ENCODE results near the gene TBX21.
"Not testable (repeated sequence)": the region's sequence is repeated elsewhere in the genome, so short reads cannot be mapped to it uniquely, and the experiment has no call there.

TBX21 gene

DNA sequence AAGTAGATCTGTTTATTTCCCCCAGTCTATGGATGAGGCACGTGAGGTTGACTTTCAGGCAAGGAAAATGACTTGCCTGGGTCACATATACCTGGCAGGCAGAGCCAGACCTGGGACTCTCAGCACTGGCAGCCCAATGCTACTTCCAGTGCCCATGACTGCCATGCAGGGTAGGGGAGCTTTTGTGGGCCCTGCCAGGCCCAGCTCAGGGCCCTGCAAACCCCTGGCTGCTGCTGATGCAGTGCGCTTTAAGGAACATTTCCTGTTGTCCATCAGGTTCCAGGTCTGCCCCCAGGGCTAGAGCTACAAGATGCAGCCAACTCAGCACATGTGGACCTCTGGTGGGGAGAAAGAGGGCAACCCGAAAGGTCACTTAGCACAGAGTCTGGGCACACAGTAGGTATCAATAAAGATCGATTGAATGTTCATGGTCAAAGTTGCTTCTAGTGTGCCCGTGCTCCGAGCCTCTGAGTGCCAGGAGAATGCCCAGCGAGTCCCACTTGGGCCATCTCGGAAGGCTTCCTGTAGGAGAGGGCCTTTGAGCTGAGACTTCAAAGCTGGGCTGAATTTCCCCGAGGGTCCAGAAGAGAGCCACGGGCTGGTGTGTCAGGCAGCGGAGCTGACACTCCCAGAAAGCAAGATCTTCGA lies 513 bp upstream of the TBX21 start:
- no peak for DNase-seq

- DNase-seq: no peak
Measured at GRCh38 chr17:47733674-47734410, 806 bp downstream of the TBX21 start.

- no peak for DNase-seq
Measured at GRCh38 chr17:47735139-47735464, 2.1 kb downstream of the TBX21 start.

GRCh38 chr17:47735536-47736011 lies 2.5 kb downstream of the TBX21 start:
- DNase-seq: no peak

DNA sequence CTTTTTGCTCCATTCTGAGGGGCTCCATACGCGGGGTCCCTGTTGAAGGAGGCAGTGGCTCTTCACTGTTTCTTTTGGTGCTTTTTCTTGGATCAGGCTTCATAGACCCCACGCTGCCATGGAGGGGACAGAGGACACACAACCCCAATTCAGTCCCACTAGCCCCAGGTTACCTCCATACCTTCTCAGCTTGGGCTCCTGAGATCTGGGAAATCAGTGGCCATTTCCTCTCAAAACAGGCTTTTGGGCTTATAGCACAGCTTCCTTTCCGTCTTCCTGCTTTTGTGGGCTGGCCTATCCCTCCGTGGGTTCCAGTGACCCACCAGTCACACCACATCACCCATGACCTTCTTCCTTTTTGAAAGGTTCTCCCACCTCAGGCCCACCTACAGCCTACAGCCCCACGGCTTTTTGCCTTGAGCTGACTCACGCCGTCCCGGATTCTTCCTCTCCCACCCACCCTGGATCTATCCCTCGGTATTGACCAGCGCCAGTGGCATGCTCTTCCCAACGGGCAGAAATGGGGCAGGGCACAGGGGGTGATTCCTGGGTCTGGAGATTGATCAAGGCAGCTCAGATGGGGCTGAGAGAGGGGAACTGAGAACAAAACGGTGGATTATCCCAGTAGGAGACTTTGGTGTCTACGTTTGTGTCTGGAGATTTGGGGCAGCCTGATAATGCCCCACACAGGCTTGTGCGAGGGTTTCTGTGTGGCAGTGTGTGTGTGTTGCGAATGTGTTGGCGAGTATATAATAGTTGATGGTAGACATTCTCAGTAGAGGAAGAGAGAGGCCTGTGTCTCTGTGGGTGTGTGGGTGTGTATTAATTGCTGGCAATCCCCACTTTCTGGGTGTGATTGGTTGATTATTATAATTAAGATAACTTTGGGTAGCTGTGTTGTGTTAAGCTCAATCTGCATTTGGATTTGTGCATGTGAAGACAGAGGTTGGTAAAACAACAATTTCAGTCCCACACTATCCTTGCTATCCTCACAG lies 3.8 kb downstream of the TBX21 start:
- no peak for DNase-seq

- no peak for DNase-seq
Measured at GRCh38 chr17:47738178-47738577, 5.1 kb downstream of the TBX21 start.

- no peak for DNase-seq
Measured at GRCh38 chr17:47739150-47739549, 6.1 kb downstream of the TBX21 start.

DNA sequence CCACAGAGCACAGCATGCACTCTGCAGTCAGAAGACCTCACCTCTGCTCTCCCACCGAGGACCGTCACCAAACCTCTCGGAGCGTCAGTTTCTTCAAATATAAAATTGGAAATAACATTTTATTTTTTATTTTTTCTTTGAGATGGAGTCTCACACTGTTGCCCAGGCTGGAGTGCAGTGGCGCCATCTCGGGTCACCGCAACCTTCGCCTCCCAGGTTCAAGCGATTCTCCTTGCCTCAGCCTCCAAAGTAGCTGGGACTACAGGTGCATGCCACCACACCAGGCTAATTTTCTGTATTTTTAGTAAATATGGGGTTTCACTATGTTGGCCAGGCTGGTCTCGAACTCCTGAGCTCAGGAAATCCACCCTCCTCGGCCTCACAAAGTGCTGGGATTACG lies 6.9 kb downstream of the TBX21 start:
- not testable (repeated sequence) for DNase-seq

DNA sequence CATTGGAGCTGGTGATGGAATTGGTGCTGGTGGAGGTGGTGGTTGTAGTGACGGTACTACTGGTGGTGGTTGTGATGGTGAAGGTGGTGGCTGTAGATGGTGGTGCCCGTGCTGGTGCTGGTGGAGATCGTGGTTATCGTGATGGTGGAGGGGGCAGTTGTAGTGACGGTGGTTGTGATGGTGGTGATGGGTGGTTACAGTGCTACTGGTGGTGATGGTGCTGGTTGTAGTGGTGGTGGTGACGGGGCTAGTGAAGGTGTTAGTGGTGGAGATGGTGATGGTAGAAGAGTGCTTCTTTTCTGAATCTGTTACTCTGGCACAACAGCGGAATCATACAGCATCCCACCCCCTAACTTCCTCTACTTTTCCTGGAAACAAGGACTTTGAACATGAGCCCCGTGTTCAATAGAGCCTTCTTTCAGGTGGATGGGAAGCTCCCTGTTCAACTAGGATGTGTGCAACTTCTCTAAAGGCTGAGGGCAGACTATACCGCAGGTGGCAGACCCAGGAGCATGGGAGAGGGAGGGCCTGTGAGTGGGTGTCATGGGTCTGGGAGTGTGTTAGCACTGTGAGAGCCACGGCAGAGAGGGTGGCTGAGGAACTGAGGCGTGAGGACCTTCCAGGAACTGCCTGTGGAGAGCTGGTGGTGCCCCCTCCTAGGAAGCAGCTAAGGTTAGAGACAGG lies 8.2 kb downstream of the TBX21 start:
- no peak for DNase-seq

GRCh38 chr17:47741793-47742145 lies 8.7 kb downstream of the TBX21 start:
- no peak for DNase-seq

DNA sequence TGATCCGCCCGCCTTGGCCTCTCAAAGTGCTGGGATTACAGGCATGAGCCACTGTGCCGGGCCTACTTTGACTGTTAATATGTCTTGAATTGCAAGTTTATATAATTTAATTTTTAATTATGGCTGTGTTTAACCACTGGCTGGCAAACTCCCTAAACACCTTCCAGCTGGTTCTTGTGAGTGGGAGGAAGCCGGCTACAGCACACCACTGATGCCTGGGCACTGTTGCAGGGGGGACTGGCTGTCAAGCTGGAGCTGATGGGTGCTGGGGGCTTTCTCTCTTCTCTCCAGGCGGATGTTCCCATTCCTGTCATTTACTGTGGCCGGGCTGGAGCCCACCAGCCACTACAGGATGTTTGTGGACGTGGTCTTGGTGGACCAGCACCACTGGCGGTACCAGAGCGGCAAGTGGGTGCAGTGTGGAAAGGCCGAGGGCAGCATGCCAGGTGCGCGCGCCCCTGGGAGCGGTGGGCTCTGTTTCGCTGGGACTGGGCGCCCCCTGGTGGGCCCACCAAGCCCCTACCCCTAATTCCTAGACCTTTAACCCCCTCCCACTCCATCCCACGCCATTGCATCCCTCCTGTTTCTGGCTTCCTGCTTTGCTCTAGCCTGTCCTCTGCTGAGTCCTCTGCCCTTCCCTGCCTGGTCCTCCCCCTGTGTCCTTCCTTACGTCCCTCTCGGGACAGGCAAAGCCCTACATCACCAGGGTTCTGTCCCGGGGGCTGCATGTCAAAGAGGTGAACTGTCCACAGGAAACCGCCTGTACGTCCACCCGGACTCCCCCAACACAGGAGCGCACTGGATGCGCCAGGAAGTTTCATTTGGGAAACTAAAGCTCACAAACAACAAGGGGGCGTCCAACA lies 9.5 kb downstream of the TBX21 start:
- peak; percentile 57 for DNase-seq

DNA sequence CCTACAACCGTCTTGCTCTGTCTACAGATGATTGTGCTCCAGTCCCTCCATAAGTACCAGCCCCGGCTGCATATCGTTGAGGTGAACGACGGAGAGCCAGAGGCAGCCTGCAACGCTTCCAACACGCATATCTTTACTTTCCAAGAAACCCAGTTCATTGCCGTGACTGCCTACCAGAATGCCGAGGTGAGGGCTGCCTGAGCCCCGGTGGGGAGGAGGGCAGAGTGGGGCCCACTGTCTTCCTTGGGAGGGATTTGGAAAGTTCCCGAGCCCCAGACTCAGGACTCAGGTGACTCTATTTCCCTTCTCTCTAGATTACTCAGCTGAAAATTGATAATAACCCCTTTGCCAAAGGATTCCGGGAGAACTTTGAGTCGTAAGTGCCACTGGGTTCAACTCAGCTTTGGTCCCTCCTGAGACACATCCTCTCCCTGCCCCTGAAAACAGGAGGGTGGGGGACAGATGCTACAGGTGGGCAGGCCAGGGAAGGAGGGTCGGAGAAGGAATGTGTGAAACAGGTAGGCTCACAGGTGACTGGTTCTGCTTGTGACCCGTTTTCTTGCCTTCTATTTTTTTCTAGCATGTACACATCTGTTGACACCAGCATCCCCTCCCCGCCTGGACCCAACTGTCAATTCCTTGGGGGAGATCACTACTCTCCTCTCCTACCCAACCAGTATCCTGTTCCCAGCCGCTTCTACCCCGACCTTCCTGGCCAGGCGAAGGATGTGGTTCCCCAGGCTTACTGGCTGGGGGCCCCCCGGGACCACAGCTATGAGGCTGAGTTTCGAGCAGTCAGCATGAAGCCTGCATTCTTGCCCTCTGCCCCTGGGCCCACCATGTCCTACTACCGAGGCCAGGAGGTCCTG lies 11.4 kb downstream of the TBX21 start:
- no peak for DNase-seq

- no peak for DNase-seq
Measured at GRCh38 chr17:47745037-47745380, 12.0 kb downstream of the TBX21 start.

DNA sequence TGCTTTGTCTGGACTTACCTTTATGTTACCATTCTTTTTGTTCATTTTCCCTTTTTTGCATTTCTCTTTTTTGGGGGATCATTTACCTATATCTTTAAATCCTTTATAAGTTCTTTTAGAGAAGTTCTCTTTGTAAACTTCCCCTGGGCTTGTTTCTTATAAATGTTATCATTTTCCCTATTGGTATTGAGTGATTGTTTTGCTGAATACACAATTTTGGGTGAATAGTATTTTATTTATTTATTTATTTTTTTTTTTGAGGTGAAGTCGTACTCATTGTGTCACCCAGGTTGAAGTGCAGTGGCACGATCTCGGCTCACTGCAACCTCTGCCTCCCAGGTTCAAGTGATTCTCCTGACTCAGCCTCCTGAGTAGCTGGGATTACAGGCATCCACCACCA lies 18.4 kb downstream of the TBX21 start:
- no peak for DNase-seq

GRCh38 chr17:47757386-47757785 lies 24.4 kb downstream of the TBX21 start:
- DNase-seq: no peak

DNA sequence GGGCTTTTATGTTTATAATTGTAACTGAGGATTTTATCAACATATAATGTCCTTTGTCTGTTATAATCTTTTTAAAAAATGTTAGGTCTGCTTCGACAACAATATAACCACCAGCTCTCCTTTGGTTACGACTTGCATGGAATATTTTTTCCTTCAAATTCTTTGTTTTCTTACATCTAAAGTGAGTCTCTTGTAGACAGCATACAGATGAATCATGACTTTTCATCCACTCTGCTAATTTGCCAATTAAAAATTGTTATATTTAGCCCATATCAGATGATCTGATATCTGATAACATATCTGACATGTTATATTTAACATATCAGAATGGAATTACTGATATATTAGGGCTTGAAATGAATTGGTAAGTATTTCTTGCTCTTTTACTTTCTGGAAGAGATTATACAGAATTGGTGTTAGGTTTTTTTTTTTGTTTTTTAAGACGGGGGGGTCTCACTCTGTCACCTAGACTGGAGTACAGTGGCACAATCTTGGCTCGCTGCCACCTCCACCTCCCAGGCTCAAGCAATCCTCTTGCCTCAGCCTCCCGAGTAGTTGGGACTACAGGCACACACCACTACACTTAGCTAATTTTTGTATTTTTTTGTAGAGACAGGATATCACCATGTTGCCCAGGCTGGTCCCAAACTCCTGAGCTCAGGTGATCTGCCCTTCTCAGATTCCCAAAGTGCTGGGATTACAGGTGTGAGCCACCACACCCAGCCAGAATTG lies 27.5 kb downstream of the TBX21 start:
- no peak for DNase-seq

- DNase-seq: no peak
Measured at GRCh38 chr17:47762728-47763127, 29.7 kb downstream of the TBX21 start.

DNA sequence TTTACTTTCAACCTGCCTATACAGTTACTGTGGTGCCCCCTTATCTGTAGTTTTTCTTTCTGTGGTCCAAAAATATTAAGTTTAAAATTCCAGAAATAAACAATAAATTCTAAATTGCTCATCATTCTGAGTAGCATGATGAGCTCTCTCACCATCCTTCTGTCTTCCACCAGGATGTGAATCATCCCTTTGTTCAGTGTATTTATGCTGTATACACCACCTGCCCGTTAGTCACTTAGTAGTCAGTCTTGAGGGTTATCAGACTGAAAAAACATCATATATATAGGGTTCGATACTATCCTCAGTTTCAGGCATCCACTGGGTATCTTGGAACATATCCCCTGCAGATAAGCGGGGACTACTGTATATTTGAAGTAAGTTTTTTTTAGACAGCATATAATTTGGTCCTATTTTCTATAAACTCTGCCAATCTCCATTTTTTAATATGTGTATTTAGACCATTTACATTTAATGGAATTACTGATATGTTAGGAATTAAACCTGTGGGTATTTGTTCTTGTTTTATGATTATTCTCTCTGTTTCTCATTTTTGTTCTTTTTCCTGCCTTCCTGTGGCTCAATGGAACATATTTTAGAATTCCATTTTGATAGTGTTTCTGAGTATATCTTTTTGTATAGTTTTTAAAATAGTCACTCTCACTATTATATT lies 31.0 kb downstream of the TBX21 start:
- DNase-seq: no peak

- not testable (repeated sequence) for DNase-seq
Measured at GRCh38 chr17:47773649-47774048, 40.6 kb downstream of the TBX21 start.

GRCh38 chr17:47774331-47774730 lies 41.3 kb downstream of the TBX21 start:
- DNase-seq: no peak

All from NCI-H1436 (cell line).